ENCODE data around the gene OBSL1. TPM values are rescaled to one million over a fixed set of nuclear protein-coding genes. Genes with fewer than 3 reads are reported as not detected.

Gene OBSL1
- total RNA-seq, 2 donors from 2014 or later = 11.0 to 11.9 TPM

DNA sequence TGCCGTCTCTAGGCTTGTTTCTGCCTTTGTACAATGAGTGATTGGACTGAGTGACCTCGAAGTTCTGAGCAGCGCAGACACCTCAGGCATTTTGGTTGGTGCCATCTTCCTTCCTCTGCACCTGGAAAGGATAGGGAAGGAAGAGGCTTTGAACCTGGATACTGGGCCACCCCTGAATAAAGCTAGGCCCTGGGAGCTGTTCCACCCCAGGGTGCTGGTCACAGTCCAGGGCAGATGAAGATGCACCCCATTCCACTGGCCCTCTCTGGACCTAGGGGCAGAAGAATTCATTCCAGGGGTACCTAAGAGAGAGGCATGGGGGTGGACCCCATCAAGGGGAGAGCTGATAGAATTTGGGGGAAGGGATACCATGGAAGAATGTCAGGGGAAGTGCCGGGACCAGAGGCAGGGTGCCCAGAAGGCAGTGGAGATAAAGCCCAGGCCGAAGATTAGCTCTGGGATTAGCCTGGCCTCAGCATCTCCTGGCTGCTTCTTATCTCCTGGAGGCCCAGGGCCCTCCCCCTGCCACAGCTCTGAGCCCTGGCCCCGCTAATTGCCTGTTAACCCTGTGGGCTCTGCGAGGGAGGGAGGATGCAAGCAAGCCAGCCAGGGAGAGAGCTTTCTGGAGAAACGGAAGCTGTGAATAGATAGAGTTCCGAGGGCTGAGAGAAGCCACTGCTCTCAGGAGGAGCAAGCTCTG lies 45.7 kb downstream of the OBSL1 start:
- intact Hi-C loops (cut with DNase I, micrococcal nuclease) = loop anchor here (10.0 kb wide), 1 partner anchor 51 kb away; no protein-coding TSS in a partner anchor
- DNase-seq (no peak), ATAC-seq (no peak)

- intact Hi-C loops (cut with DNase I, micrococcal nuclease) = loop anchor here (10.0 kb wide), 1 partner anchor 50 kb away; no protein-coding TSS in a partner anchor
These were observed 46.5 kb downstream of the OBSL1 start for GRCh38 chr2:219524817-219525216.

GRCh38 chr2:219523031-219523671 lies 48.2 kb downstream of the OBSL1 start:
- DNase-seq = no peak
- intact Hi-C loops (cut with DNase I, micrococcal nuclease) = loop anchor here (10.0 kb wide), 1 partner anchor 48 kb away; no protein-coding TSS in a partner anchor
- ATAC-seq = peak; percentile 9

More at GRCh38 chr2:219524817-219525216, 46.5 kb downstream of the OBSL1 start:
- ATAC-seq (no peak), DNase-seq (no peak)

DNA sequence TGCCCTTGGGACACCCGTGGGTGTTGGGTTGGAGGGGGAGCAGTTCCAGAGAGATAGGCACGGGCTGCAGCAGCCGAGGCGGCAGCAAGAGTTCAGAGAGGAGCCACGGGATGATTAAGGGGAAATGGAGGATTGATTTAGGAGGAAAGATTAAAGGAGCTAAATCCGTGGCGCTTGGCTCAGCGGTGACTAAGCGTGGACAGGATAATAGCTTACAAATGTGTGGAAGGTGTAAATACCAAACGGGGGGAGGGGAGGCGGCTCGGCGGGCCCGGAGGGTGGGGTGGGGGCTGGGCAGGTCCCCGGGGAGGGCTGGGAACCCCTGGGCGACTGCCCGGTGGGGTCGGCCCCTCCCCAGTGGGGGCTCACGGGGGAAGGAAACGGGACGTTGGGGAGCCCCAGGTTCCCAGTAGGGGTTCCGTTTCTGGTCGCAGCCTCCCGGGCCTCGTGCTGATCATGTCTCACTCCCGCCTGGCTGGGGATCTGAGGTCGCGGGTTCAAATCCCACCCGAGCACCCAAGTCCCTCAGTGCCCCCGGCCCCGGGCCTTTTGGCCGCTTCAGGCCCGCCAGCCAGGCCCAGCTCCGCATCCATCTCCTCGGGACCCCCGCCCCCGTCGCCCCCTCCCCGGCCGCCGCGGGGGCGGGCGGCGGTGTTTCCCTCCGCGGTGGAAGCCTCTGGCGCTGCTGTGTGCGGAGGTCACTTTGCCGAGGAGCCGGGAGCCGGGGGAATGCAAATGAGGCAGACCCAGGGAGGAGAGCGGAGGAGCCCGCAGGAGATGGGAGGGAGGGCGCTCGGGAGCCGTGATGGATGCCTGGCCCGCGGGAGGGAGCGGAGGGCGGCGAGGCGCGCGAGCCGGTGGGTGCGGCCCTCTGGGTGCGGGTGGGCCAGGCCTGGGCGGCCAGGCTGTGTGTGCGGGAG lies 49.0 kb downstream of the OBSL1 start:
- ATAC-seq (peak; percentile 29), DNase-seq (no peak)
- intact Hi-C loops (cut with DNase I, micrococcal nuclease) = loop anchor here (10.0 kb wide), 1 partner anchor 48 kb away; no protein-coding TSS in a partner anchor

- ATAC-seq = peak; percentile 35
- intact Hi-C loops (cut with DNase I, micrococcal nuclease) = loop anchor here (10.0 kb wide), 1 partner anchor 46 kb away; no protein-coding TSS in a partner anchor
- no peak for DNase-seq
These were observed 50.1 kb downstream of the OBSL1 start for GRCh38 chr2:219521066-219521880.

GRCh38 chr2:219520079-219520478 lies 51.3 kb downstream of the OBSL1 start:
- ATAC-seq = no peak
- intact Hi-C loops (cut with DNase I, micrococcal nuclease) = loop anchor here (10.0 kb wide), 1 partner anchor 45 kb away; no protein-coding TSS in a partner anchor
- no peak for DNase-seq

DNA sequence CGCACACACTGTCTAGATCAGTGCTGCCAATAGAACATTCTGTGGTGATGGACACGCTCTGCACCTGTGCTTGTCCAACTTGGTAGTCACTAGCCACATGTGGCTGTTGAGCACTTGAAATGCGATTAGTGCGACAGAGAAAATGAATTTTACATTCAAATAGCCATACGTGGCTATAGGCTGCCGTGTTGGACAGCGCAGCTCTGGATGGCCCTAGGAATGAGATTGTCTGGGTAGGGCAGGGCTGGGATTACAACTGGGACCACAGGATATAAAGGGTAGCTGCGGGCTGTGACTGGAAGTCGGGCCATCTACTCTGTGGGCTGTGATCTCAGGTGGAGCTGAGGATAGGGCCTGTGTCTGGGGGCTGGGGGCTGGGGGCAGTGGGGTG lies 51.8 kb downstream of the OBSL1 start:
- intact Hi-C loops (cut with DNase I, micrococcal nuclease) = no loop called here
- DNase-seq (no peak), ATAC-seq (no peak)

DNA sequence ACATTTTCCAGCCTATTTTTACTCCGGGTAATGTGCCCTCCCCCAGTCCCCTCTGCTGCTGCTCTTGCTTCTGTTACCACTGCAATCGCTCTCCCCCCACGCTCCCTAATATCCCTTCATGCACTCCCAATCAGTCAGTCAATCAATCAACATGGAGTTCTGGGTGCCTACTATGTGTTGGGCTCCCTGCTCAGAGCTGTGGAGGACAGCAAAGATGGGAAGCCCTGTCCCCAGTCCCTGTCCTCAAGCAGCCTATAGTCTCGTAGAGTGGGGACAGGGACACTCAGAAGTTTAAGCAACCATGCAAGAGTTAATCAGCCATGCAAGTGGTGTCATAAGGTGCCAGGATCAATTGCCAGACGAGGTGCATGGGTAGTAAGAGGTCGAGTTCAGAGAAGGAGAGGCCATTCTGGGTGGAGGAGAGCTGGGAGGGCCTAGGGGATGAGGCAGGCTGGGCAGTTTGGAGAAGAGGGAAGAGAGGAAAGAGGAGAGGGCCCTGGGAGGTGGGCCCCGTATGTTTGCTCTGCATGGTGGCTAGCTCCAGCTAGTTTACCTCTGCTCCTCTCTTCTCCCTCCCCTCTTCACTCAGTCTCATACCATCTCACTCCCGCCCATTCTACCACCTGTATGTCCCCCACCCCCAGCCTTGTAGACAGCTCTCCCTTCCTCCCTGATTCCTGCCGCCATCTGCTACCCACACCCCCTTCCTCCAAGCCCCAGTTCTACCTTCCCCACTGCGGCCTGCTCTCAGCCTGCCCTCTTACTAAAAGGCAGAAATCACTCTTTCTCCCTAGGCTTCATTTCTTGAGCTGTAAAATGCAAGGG lies 53.2 kb downstream of the OBSL1 start:
- intact Hi-C loops (cut with DNase I, micrococcal nuclease) = no loop called here
- no peak for DNase-seq
- ATAC-seq = no peak

DNA sequence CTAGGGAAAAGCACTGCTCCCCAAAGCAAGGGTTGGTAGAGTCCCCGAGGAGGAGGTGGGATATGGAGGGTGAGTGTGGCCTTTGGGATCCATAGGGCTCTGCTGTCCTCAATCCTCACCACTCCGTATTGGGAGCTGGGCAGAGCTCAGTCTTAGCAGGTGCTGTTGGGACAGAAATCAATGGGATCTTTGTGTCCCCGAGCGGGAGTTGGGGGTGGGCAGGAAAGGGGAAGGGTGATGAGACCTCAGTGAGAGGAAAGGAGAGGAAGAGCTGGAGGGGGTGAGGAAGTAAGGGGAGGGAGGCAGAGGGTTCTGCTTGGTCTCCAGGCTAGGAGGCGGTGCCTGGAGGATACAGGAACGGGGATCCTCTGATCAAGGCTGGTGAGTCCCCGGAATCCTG lies 54.5 kb downstream of the OBSL1 start:
- no peak for ATAC-seq
- no peak for DNase-seq
- intact Hi-C loops (cut with DNase I, micrococcal nuclease) = no loop called here

- ATAC-seq = no peak
- intact Hi-C loops (cut with DNase I, micrococcal nuclease) = no loop called here
- DNase-seq = no peak
These were observed 55.3 kb downstream of the OBSL1 start for GRCh38 chr2:219515874-219516629.

DNA sequence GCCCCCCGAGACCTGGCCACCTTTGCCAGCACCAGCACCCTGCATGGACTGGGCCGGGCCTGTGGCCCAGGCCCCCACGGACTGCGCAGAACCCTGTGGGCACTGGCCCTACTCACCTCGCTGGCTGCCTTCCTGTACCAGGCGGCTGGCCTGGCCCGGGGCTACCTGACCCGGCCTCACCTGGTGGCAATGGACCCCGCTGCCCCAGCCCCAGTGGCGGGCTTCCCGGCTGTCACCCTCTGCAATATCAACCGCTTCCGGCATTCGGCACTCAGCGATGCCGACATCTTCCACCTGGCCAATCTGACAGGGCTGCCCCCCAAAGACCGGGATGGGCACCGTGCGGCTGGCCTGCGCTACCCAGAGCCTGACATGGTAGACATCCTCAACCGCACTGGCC lies 56.5 kb downstream of the OBSL1 start:
- ATAC-seq (no peak), DNase-seq (no peak)
- intact Hi-C loops (cut with DNase I, micrococcal nuclease) = no loop called here

DNA sequence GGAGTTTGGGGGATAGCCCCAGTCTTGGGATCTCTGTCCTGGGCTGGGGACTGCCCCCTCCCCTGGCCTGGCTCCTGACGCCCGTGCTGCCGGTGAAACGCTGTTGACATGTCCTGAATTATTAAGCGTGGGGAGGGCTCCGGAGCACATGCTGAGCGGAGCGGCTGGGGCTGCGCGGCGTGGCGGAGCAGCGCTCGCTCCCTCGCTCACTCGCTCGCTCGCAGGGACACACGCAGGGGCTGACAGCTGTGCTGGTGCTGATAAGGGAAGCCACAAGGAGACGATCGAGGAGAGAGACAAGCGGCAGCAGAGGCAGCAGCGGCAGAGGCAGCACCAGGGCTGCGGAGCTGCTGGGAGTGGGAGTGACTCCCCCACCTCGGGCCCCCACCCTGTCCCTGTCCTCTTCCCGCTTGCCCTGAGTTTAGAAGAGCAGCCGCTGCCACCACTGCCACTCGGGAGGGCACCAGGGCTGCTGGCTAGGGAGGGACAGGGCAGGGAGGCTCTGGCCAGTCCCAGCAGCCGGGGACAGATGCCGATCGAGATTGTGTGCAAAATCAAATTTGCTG lies 57.1 kb downstream of the OBSL1 start, which contains the start of gene ASIC4:
ASIC4 (plus strand) TSS at position 287 of the 566 bp plus-strand sequence; CDS start at position 530, 243 bp downstream.
- DNase-seq (no peak), ATAC-seq (no peak)
- intact Hi-C loops (cut with DNase I, micrococcal nuclease) = no loop called here

- DNase-seq (no peak), ATAC-seq (no peak)
- intact Hi-C loops (cut with DNase I, micrococcal nuclease) = no loop called here
These were observed 57.6 kb downstream of the OBSL1 start for GRCh38 chr2:219513787-219514186.

DNA sequence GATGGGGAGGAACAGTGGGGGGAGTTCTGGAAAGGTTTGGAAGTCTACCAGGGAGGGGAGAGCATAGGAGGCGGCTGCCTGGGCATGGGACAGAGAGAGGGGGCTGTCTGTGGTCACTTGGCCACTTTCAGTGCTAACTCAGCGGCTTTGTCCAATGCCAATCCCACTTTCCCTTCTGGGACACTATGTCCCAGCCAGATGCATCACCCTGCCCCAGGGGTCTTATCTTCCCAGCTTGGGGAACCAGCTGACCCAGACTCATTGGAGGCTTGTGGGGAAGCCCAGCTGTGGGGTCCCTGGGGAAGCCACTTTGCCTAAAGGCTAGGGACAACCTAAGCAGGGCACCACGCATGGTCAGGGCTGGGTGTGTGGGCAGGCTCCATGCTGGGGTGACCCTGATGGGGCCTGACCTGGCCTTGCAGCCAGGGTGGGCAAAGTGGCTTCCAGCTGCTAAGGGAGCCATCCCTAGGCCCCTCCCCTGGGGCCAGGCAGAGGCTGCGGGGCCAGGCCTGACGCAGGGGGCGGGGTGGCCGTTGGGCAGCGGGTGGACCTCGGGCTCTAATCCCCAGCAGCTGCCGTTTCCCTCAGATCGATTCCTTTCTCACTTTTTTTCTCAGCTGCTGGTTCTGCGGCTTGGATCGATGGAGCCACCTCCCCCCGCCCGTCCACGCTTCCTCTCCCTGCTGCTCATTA lies 58.7 kb downstream of the OBSL1 start:
- intact Hi-C loops (cut with DNase I, micrococcal nuclease) = no loop called here

DNA sequence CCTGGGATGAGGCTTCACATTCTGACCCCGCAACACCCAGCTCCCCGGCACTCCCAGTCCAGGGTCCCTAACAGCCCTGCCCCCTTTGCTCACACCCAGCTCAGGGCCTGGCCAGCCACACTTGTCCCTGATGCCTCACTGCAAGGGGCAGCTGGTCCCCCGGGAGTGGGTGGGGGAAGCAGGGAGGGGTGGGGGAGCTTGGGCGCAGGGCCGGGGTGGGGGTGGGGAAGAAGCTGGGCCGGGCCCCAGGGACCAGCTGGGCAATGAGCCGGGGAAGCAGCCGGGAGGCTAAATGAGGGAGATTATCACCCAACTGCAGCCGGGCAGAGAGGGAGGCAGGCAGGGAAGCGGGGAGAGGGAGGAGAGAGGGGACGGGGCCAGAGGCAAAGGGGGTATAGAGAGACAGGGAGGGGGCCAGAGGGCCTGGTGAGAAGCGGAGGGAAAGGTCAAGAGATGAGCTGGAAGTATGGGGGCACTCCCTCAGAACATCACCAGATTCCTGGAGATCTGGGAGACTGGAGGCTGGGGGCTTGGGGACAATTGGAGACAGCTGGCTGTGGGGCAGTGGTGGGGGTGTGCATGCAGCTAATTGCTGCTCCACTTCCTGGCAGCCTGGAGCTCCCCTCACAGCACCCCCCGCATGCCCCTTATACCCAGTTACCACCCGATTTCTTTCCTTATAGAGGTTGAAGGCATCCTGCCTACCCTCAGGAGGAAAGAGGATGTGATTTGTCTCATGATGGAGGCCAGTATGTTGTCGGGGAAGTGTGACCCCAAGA lies 59.6 kb downstream of the OBSL1 start:
- intact Hi-C loops (cut with DNase I, micrococcal nuclease) = no loop called here
- ATAC-seq = no peak

More for the DNA sequence above, 58.7 kb downstream of the OBSL1 start:
- ATAC-seq = no peak
- DNase-seq = no peak

More for the DNA sequence above, 59.6 kb downstream of the OBSL1 start:
- DNase-seq = no peak
